Measurements from ENCODE around the gene SELP.

DNA sequence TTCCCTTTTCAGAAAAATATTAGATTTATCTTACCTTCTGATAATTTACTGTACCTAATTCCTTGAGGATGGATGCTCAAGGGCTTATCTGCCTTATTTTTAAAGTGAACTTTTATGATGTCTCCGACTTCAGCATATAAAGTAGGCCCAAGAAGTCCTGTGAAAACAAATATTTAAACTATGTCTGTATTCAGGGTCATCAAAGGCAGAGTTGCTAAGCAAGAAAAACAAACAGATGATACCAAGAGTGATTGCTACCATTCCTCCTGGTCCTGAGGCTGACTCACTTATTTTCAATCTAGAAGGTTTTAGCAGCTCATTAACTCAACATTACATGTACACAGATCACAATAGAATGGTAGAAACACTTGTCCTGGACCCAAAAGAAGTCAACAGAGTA is 57.7 kb downstream of the SELP start:
- TF ChIP-seq, protein P1, sequence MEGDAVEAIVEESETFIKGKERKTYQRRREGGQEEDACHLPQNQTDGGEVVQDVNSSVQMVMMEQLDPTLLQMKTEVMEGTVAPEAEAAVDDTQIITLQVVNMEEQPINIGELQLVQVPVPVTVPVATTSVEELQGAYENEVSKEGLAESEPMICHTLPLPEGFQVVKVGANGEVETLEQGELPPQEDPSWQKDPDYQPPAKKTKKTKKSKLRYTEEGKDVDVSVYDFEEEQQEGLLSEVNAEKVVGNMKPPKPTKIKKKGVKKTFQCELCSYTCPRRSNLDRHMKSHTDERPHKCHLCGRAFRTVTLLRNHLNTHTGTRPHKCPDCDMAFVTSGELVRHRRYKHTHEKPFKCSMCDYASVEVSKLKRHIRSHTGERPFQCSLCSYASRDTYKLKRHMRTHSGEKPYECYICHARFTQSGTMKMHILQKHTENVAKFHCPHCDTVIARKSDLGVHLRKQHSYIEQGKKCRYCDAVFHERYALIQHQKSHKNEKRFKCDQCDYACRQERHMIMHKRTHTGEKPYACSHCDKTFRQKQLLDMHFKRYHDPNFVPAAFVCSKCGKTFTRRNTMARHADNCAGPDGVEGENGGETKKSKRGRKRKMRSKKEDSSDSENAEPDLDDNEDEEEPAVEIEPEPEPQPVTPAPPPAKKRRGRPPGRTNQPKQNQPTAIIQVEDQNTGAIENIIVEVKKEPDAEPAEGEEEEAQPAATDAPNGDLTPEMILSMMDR (conservative IDR thresholded peaks at IDR 0.05), result no peak
- no peak for TF ChIP-seq EZH2 (IDR thresholded peaks at IDR 0.05; ENCODE audit: low read depth)

Measured in PC-9 (cell line).